SK-N-SH treated with all-trans-retinoic acid at 6 μM for 48 hours (cell line): ENCODE data around the gene HDAC11.
"Not testable (repeated sequence)": the region's sequence is repeated elsewhere in the genome, so short reads cannot be mapped to it uniquely, and the experiment has no call there.

Source experiments
- ATAC-seq: fragments of 200-7000 bp; cut with Tn5 transposase; 3 replicates; pipeline ENCODE4 v1.9.1; 2020; ENCODE audit warnings: mild to moderate bottlenecking, moderate library complexity
- ARNTL ChIP-seq: fragments of 450-650 bp; formaldehyde crosslinking; IDR thresholded peaks from 2 replicates; pipeline ENCODE4 v1.5.0; 2020; ENCODE audit warnings: low read depth, mild to moderate bottlenecking, moderate library complexity, borderline replicate concordance
- BACH2 ChIP-seq: fragments of 250-450 bp; sonication (Bioruptor Pico); IDR thresholded peaks from 2 replicates; pipeline ENCODE4 v1.9.0; 2021; ENCODE audit warnings: mild to moderate bottlenecking, borderline replicate concordance
- CSDC2 ChIP-seq: fragments of 250-450 bp; sonication (Bioruptor Pico); IDR thresholded peaks from 2 replicates; pipeline ENCODE4 v1.5.0; 2020; ENCODE audit warnings: mild to moderate bottlenecking, moderate library complexity
- ESRRG ChIP-seq: fragments of 250-450 bp; sonication (Bioruptor Pico); IDR thresholded peaks from 2 replicates; pipeline ENCODE4 v1.6.1; 2021; ENCODE audit warnings: mild to moderate bottlenecking
- GLIS3 ChIP-seq: fragments of 250-450 bp; sonication (Bioruptor Pico); IDR thresholded peaks from 2 replicates; pipeline ENCODE4 v1.5.0; 2020; ENCODE audit warnings: mild to moderate bottlenecking, moderate library complexity
- ISL1 ChIP-seq: fragments of 250-450 bp; sonication (Bioruptor Pico); IDR thresholded peaks from 2 replicates; pipeline ENCODE4 v2.1.2; 2022; ENCODE audit warnings: mild to moderate bottlenecking, moderate library complexity
- OSR1 ChIP-seq: fragments of 250-450 bp; sonication (Bioruptor Pico); IDR thresholded peaks from 2 replicates; pipeline ENCODE4 v1.8.0; 2022; ENCODE audit warnings: moderate library complexity, mild to moderate bottlenecking, inconsistent platforms
- PATZ1 ChIP-seq: fragments of 250-450 bp; sonication (Bioruptor Pico); IDR thresholded peaks from 2 replicates; pipeline ENCODE4 v1.8.0; 2020; ENCODE audit warnings: mild to moderate bottlenecking, moderate library complexity, borderline replicate concordance
- POU6F1 ChIP-seq: fragments of 250-450 bp; sonication (Bioruptor Pico); IDR thresholded peaks from 2 replicates; pipeline ENCODE4 v1.8.0; 2021; ENCODE audit warnings: low read depth, mild to moderate bottlenecking, moderate library complexity, borderline replicate concordance
- PPARA ChIP-seq: fragments of 250-450 bp; sonication (Bioruptor Pico); IDR thresholded peaks from 2 replicates; pipeline ENCODE4 v1.5.0; 2020; ENCODE audit warnings: mild to moderate bottlenecking, borderline replicate concordance
- RARB ChIP-seq: fragments of 250-450 bp; sonication (Bioruptor Pico); IDR thresholded peaks from 2 replicates; pipeline ENCODE4 v1.8.0; 2021; ENCODE audit warnings: mild to moderate bottlenecking, moderate library complexity
- SNAI2 ChIP-seq: fragments of 250-450 bp; sonication (Bioruptor Pico); IDR thresholded peaks from 2 replicates; pipeline ENCODE4 v1.5.0; 2020; ENCODE audit warnings: mild to moderate bottlenecking, moderate library complexity
- TCF4 ChIP-seq: fragments of 250-450 bp; sonication (Bioruptor Pico); IDR thresholded peaks from 2 replicates; pipeline ENCODE4 v1.8.0; 2021; ENCODE audit warnings: mild to moderate bottlenecking, moderate library complexity, borderline replicate concordance
- TOX ChIP-seq: fragments of 250-450 bp; sonication (Bioruptor Pico); IDR thresholded peaks from 2 replicates; pipeline ENCODE4 v1.8.0; 2021; ENCODE audit warnings: mild to moderate bottlenecking, moderate library complexity, borderline replicate concordance
- ZC3H10 ChIP-seq: fragments of 250-450 bp; sonication (Bioruptor Pico); IDR thresholded peaks from 2 replicates; pipeline ENCODE4 v1.5.1; 2021; ENCODE audit warnings: mild to moderate bottlenecking, moderate library complexity
- ZFP3 ChIP-seq: fragments of 250-450 bp; sonication (Bioruptor Pico); IDR thresholded peaks from 2 replicates; pipeline ENCODE4 v1.5.0; 2020; ENCODE audit warnings: mild to moderate bottlenecking, moderate library complexity
- ZNF70 ChIP-seq: fragments of 450-650 bp; formaldehyde crosslinking; IDR thresholded peaks from 2 replicates; pipeline ENCODE4 v1.5.0; 2020; ENCODE audit warnings: mild to moderate bottlenecking, moderate library complexity
- TF ChIP-seq, protein P1 (sequence below): fragments of 250-450 bp; sonication (Bioruptor Pico); IDR thresholded peaks from 2 replicates; pipeline ENCODE4 v1.5.1; 2021; ENCODE audit warnings: mild to moderate bottlenecking, moderate library complexity
- TF ChIP-seq, protein P2 (sequence below): fragments of 250-450 bp; sonication (Bioruptor Pico); IDR thresholded peaks from 2 replicates; pipeline ENCODE4 v1.5.0; 2020; ENCODE audit warnings: mild to moderate bottlenecking, moderate library complexity
- TF ChIP-seq, protein P3 (sequence below): fragments of 250-450 bp; sonication (Bioruptor Pico); IDR thresholded peaks from 2 replicates; pipeline ENCODE4 v1.5.1; 2020; ENCODE audit warnings: low read depth, mild to moderate bottlenecking, moderate library complexity

HDAC11 gene

DNA sequence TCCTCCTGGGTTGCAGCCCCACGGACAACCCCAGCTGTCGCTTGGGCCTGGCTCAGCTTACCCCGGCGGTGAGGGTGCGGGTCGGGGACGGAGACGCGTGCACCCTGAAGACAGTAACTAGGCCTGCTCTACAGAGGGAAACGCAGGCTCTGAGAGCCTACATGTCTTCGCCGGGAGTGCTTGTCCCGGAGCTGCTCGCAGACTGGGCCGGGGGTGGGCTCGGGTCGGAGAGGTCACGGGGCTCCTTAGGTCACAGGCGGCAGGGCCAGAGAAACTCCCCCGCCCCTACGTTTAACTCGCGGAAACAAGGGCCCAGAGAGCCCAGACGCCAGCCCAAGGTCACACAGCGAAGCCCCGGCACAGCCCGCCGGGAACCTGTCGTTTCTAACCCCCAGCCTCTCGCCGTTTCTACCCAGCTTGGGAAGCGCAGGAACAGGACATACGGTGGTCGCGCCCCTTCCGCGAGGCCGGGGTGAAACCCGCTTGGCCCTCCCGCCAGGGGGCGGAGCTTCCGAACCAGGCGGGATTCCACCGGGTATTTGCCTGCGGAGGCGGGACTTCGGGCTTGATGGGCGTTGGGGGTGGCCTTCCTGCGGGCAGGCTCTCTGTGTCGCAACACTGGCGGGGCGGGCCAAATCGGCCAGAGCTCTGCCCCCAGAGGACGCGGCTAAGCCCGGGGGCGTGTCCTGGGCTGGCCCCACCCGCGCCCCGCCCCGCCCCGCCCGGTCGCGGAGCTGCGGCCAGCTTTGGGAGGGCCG lies at the start of gene HDAC11:
HDAC11 (plus strand) TSS at position 725 of the 758 bp plus-strand sequence. CDS start 42 bp downstream, outside the sequence.
- TF ChIP-seq, protein P1, sequence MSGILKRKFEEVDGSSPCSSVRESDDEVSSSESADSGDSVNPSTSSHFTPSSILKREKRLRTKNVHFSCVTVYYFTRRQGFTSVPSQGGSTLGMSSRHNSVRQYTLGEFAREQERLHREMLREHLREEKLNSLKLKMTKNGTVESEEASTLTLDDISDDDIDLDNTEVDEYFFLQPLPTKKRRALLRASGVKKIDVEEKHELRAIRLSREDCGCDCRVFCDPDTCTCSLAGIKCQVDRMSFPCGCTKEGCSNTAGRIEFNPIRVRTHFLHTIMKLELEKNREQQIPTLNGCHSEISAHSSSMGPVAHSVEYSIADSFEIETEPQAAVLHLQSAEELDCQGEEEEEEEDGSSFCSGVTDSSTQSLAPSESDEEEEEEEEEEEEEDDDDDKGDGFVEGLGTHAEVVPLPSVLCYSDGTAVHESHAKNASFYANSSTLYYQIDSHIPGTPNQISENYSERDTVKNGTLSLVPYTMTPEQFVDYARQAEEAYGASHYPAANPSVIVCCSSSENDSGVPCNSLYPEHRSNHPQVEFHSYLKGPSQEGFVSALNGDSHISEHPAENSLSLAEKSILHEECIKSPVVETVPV, result no peak
- TF ChIP-seq ISL1, result no peak
- no peak for TF ChIP-seq ZC3H10 (CRISPR knock-in tag)
- TF ChIP-seq PATZ1 (CRISPR knock-in tag), result no peak
- TF ChIP-seq SNAI2, result no peak
- no peak for TF ChIP-seq ZFP3
- ATAC-seq, result peak; percentile 98

GRCh38 chr3:13430411-13430875 lies 49.7 kb upstream of the HDAC11 start:
- not testable (repeated sequence) for ATAC-seq

GRCh38 chr3:13432093-13432492 lies 48.0 kb upstream of the HDAC11 start:
- TF ChIP-seq, protein P1, result no peak
- no peak for TF ChIP-seq OSR1 (CRISPR knock-in tag)
- TF ChIP-seq ZNF70 (CRISPR knock-in tag), result no peak
- TF ChIP-seq GLIS3, result no peak
- TF ChIP-seq SNAI2, result no peak
- TF ChIP-seq TCF4 (CRISPR knock-in tag), result no peak
- TF ChIP-seq CSDC2 (CRISPR knock-in tag), result no peak
- TF ChIP-seq ZC3H10 (CRISPR knock-in tag), result no peak
- no peak for TF ChIP-seq PPARA
- no peak for TF ChIP-seq ARNTL (CRISPR knock-in tag)
- no peak for ATAC-seq

GRCh38 chr3:13433912-13434311 lies 46.2 kb upstream of the HDAC11 start:
- ATAC-seq, result no peak
- TF ChIP-seq TCF4 (CRISPR knock-in tag) (no peak), ZFP3 (no peak), RARB (CRISPR knock-in tag) (no peak), GLIS3 (no peak), TOX (no peak), PATZ1 (CRISPR knock-in tag) (no peak), ISL1 (no peak), BACH2 (CRISPR knock-in tag) (no peak), CSDC2 (CRISPR knock-in tag) (no peak), ESRRG (no peak), ZNF70 (CRISPR knock-in tag) (no peak), POU6F1 (CRISPR knock-in tag) (no peak)
- TF ChIP-seq, protein P2, sequence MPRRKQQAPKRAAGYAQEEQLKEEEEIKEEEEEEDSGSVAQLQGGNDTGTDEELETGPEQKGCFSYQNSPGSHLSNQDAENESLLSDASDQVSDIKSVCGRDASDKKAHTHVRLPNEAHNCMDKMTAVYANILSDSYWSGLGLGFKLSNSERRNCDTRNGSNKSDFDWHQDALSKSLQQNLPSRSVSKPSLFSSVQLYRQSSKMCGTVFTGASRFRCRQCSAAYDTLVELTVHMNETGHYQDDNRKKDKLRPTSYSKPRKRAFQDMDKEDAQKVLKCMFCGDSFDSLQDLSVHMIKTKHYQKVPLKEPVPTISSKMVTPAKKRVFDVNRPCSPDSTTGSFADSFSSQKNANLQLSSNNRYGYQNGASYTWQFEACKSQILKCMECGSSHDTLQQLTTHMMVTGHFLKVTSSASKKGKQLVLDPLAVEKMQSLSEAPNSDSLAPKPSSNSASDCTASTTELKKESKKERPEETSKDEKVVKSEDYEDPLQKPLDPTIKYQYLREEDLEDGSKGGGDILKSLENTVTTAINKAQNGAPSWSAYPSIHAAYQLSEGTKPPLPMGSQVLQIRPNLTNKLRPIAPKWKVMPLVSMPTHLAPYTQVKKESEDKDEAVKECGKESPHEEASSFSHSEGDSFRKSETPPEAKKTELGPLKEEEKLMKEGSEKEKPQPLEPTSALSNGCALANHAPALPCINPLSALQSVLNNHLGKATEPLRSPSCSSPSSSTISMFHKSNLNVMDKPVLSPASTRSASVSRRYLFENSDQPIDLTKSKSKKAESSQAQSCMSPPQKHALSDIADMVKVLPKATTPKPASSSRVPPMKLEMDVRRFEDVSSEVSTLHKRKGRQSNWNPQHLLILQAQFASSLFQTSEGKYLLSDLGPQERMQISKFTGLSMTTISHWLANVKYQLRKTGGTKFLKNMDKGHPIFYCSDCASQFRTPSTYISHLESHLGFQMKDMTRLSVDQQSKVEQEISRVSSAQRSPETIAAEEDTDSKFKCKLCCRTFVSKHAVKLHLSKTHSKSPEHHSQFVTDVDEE (CRISPR knock-in tag), result no peak
- TF ChIP-seq, protein P3, sequence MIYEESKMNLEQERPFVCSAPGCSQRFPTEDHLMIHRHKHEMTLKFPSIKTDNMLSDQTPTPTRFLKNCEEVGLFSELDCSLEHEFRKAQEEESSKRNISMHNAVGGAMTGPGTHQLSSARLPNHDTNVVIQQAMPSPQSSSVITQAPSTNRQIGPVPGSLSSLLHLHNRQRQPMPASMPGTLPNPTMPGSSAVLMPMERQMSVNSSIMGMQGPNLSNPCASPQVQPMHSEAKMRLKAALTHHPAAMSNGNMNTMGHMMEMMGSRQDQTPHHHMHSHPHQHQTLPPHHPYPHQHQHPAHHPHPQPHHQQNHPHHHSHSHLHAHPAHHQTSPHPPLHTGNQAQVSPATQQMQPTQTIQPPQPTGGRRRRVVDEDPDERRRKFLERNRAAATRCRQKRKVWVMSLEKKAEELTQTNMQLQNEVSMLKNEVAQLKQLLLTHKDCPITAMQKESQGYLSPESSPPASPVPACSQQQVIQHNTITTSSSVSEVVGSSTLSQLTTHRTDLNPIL (CRISPR knock-in tag), result no peak

DNA sequence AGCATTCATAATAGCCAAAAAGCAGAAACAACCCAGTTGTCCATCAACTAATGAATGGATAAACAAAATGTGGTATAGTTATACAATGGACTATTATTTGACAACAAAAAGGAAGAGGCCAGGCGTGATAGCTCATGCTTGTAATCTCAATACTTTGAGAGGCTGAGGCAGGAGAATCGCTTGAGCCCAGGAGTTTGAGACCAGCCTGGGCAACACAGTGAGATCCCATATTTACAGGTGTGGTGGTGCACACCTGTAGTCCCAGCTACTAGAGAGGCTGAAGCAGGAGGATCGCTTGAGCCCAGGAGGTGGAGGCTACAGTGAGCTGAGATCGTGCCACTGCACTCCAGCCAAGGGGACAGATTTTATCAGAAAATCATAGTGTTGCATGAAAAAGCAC lies 43.9 kb upstream of the HDAC11 start:
- ATAC-seq, result not testable (repeated sequence)
